ENCODE results near the gene SMYD2.
A peak's percentile ranks its signal among the peaks of the same experiment; 100 is the strongest.

SMYD2 gene

DNA sequence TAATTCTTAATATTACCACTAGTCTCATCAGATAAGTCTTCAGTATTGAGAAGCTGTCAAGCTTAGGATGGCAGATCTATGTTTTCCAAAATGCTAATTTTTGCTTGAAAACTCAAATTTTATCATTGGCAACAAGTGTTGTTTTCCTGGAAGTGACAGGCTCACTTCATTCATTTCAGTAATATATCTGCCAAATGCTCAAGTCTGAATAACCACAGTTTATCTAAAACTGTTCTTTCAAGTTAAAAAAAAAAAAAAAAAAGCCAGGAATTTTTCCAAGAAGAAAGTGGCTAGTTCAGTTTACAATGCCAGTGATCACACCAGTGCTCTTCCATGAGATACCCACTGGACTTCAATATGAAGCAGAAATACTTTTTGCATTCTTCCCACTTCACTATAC, 20.6 kb downstream of the SMYD2 start:
- no peak for DNase-seq (ENCODE audit: low read depth in 2 of 2)

DNA sequence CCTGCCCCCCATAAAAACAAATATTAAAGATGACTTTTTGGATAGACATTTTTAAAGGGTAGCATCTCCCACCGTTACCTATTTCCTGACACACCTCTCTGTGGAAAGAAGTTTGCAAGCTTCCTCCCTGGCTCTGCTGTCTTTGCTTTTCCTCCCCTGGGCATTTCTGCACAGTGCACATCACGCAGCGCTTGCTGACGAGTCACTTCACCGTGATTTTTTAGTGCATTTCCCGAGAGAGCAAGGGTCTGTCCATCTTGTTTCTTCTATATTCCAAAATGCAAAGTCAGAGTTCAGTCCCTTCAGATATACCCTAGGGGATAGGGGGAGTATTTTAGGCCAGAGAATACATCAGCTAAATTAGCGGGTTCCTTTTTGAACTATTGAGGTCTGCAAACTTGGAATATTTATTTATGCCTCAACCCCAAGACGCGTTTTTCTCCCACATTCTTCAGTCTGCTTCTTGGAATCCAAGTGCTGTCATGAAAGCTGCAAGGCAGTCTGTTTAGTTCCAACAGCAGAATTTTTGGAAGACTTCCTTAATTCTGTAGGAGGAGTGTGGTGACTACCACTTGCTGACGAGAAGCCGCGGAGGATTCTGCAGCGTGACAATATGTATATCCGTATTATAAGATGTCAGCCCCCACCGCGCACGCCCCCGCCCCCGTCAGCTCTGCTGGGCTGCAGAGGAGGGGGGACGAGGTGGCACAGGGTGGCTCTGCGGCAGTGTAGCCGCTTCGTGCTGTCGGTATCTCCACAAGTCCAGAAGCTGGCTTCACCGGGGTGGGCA, 22.4 kb downstream of the SMYD2 start:
- DNase-seq (ENCODE audit: low read depth in 2 of 2), result no peak

DNA sequence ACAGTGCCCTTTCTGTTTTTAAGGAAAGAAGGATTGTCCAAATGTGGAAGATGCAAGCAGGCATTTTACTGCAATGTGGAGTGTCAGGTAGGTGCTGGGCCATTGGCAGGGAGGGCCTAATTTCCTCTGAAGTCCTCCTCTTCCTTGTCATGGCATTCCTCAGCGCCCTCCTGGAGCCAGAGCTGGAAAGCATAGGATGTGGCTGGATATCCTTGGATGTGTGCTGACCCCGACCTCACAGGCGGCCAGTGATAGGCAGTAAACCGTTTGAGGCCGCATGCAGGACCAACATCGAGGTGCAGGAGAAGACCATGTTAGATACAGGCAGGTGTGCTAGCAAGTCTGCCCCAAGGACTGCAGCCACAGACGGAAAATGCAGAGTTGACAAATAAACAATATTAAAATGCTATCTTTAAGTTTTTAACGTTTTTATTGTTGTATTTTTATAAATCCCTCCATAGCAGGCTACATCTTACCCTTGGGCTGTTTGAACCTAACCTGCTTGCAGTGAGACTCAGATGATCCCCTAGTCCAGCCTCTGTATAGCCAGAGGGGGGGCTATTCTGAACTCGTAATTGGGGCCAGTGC, 24.3 kb downstream of the SMYD2 start:
- DNase-seq (ENCODE audit: low read depth in 2 of 2), result no peak

DNA sequence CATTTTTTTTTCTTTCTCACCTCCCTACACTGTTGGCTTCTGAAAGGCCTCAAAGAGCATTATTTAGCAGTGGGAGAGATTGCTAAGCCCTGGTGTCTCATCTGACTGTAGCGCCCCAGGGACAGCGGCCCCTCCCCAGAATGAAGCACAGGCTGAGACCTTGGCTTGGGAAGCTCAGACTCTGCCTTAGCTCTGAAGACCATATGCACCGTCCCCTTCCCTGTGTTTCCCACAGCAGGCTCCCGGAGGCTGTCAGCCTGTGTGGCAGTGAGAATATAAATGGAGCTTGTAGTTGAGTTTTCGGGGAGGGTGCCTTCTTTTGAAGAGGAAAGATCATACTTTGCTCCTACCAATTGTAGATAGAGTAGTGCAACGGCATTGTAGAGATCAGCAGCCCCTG, 25.3 kb downstream of the SMYD2 start:
- no peak for DNase-seq (ENCODE audit: low read depth in 2 of 2)

DNA sequence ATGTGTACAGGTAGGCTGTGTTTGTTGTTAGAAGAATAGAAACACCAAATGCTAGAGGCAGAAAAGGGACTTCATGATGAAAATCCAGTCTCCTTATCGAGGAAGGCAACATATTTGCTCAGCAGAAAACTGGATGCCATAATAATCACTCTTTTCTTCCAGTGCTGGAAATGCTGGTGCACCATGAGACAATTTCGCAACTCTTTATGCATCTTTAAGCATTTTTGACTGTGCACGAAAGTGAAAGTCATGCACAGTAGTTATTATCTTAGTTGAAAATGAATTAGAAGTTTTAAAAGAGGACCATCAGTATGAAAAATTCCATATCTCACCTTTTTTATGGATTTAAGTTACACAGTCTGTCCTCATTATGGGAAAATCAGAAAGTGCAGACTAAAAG, 29.1 kb downstream of the SMYD2 start:
- DNase-seq (ENCODE audit: low read depth in 2 of 2), result no peak

DNA sequence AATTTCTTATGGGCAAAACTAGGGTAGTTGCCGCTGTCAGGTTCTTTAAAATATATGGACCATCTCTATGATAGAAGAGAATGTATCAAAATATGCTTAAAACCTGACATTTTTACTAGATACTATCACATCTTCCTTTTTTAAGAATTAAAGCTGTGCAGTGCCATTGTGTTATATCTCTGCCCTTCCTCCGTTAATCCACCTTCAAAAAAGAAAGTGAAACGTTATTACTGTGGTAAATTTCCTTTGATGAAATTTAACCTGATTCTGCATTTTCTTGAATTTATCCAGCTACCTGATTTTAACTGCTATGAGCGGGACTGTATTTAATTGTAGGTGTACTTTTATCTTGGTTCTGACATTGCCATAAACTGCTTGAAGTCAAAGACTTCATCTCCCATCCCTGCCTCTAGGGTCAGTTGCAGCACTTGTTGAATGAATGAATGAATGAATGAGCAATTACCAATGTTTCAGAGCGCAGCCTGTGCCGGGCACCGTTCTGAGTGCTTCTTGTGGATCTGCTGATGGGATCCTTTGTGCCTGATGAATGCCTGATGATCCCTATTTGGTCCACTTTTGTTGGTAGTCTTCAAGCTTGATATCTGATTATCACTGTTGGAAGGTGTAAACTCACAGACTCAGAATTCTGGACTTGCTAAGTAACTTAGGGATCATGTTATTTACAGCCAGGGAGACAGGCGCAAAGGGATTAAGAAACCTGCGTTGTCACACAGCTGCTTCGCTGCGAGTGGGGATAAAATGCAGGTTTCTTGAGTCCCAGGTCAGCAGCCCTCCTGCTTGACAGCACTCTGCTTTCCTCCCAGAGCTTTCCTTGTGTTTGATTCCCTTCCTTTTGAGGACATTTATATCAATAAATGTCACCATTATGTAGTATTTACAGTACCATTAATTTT, 30.1 kb downstream of the SMYD2 start:
- DNase-seq (ENCODE audit: low read depth in 2 of 2), result no peak

DNA sequence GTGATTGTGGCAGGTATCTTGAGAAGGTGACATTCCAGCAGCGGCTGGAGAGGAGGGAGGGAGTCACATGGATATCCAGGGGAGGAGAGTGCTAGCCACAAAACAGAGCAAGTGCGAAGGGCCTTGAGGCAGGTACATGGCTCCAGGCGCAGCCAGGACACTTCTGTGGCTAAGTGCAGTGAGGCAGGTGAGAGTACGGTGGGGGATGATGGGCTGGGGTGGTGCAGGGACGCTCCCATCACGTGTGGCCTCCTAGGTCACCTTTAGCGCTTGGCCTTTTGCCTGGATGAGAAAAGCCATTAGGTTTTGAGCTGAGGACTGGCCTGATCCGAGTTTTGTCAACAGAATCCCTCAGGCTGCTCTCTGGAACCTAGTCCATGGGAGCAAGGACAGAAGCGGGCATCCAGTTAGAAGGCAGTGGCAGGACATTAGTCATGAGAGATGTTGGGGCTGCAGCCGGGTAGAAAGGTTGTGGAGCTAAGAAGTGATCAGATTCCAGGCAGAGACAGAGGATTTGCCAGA, 31.6 kb downstream of the SMYD2 start:
- no peak for DNase-seq (ENCODE audit: low read depth in 2 of 2)

DNA sequence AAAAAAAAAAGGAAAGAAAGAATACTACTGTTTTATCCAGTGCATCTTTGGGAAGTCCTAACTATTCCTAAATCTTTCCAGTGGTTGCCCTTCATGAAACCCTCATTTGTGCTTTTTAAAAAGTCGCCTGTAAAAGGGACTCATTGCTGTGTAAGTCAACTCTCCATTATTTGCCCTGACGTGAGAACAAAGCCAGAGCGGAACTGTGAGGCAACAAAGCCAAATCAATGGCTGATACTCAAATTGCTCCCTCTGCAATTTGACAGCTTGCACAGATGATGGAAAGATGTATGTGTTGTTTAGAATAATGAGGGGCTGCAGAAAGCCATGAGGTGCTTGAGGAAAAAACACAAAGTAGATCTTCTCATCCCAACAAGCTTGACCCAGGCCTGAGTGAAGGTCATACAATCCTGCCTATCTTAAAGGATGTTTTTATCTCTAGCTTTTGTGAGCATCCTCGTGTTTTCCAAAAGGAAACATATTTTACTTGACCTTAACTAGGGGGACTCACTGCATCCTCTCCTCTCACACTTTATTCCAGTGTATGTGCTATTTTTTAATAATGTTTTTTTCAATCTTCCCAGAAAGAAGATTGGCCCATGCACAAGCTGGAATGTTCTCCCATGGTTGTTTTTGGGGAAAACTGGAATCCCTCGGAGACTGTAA, 33.4 kb downstream of the SMYD2 start:
- DNase-seq (ENCODE audit: low read depth in 2 of 2), result no peak

DNA sequence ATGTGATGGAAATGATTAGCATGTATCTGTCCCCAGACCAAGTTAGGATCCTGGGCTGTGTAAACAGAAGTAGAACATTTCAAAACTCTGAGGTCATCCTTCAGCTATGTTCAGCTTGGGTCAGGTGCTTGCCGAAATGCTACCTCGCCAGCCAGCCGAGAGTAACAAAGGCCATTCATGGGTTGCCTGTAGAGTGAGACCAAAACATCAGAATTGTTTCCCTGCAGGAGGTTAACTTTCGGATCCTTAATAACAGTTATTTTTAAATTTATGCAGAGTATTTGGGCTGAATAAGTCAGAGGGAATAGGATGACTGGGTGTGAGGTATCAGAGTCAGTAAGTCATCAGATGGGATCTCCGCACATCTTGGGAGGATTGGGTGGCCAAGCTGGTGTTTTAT, 35.6 kb downstream of the SMYD2 start:
- DNase-seq (ENCODE audit: low read depth in 2 of 2), result no peak

DNA sequence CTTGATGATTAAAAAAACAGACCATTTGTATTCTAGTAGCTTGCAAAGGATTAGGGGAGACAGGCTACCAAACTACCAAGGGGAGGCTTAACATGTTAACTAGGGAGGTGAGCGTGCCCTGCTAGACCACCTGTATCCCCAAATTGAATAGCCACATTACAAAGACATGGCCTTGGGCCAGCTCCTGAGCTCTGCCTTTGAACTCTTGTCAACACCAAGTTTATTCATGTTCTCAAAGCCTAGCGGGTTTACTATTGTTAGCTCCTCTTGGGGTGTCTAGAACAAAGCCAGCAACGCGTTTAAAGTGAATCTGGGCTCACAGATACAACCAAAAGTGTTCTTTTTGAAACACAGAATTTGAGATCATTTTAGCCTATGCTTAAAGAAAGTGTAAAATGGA, 36.3 kb downstream of the SMYD2 start:
- DNase-seq (ENCODE audit: low read depth in 2 of 2), result no peak

DNA sequence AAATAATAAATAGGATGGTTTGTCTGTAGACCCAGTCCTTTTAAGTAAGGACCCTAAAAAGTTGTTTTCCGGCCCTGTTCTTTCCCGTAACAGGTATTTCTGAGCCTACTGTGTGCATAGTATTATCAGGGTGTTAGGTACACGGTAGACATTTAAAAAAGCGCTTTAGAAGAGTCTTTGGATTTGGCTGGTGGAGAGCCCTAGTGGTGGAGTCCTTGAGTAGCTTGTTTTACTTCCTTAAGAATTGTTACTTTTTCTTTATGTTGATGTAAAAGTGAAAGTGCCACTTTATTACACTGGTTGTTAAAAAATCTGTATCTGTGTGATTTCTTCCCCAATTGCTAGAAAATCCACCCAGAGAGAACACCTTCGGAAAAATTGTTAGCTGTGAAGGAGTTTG, 36.8 kb downstream of the SMYD2 start:
- no peak for DNase-seq (ENCODE audit: low read depth in 2 of 2)

DNA sequence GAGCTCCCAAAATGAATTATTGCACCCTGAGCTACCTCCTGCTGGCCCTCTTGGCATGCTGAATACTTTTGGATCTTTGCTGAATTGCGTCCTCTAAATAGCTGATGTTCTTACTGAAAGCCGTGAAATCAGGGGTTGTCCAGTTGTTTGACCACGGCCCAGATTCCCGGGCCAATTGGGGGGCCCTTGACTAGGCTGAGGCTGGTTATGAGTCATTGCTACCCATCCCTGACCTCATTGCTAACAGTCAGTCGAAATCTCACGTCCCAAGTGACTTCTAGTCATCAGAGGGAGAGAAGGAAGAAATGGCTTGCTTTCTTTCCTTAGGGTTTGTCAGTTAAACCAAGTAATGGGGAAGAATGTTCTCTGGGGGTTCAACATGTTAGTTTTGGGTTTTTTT, 37.4 kb downstream of the SMYD2 start:
- DNase-seq (ENCODE audit: low read depth in 2 of 2), result no peak

DNA sequence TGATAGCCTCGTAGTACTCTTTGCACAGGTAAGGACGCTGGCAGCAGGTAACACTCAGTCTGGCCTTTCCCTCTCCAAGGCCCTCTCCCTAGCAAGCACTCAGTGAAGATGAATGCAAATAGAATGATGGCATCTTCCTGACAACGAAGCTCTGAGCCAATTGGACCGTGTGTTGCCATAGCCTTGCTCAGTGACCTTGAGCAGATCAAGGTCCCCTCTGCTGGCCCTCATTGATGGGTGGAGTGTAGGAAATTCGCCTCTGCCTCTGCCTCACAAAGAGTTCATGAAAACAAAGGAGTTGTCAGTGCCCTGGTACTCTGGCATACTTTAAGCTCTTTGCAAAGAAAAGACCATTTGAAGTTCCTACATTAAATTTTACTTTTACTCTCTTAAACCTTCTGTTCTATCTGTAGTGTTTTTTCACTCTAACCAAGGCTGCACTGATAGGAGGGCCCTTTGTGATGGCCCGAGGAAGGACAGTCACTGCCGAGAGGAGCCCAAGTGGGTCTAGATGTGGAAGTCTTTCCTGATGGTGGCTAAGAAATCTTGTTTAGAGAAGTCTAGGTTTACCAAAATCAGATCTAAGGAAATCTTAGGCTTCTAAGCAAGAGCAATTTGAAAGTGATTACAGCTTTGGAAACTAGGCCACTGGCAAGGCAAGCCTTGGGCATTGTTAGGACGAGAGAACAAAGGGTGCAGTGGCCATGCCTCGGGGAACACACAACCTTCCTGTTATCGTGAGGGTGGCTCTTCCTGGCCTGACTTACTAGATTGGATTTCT, 38.2 kb downstream of the SMYD2 start:
- no peak for DNase-seq (ENCODE audit: low read depth in 2 of 2)

DNA sequence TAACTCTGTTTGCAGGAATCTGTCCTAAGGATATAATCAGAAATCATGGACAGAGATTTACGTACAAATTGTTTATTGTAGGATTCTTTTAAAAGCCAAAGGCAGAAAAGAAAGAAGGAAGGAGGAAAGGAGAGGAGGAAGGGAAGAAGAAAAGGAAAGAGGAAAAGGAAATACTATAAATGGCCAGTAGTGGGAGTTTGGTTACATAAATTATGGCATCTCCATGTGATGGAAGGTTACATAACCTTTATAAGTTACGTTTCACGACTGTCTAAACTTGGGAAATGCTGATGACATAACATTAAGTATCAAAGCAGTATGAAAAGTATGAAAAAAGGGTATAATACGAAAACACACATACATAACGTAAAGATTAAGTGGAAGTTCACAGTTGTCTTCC, 39.0 kb downstream of the SMYD2 start:
- DNase-seq (ENCODE audit: low read depth in 2 of 2), result no peak

DNA sequence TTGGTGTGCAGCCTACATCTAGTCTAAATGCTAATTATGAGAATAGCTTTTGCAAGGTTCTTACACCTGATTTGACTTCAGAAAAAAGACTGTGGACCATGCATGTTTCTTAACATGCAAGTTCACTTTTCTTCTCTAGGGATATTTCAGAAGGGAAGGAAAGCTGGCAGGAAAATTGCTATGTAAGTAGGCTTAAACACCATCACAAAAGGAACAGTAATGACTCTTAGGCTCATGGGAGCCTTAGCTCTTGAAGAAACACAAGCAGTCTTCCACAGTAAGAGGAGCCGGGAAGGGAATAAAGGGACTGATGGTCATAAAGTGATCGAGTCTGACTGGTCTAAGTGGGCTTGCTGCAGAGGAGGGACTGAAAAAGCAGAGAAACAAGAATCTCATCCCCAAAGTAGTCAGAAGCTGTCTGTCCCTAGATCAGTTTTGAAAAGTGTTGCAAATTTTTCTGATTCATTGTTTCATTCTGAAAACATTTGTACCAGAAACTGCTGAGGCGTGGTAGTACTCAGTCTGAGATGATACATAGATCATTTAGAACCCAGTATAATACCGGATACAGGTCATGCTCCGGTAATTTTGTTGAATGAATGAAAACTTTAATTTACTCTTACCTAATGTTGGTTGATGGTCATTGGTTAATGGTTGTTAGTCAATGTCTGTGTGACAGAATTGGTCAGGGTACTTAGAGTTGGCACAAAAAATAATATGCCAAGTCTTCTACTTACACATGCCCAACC, 40.9 kb downstream of the SMYD2 start:
- no peak for DNase-seq (ENCODE audit: low read depth in 2 of 2)

DNA sequence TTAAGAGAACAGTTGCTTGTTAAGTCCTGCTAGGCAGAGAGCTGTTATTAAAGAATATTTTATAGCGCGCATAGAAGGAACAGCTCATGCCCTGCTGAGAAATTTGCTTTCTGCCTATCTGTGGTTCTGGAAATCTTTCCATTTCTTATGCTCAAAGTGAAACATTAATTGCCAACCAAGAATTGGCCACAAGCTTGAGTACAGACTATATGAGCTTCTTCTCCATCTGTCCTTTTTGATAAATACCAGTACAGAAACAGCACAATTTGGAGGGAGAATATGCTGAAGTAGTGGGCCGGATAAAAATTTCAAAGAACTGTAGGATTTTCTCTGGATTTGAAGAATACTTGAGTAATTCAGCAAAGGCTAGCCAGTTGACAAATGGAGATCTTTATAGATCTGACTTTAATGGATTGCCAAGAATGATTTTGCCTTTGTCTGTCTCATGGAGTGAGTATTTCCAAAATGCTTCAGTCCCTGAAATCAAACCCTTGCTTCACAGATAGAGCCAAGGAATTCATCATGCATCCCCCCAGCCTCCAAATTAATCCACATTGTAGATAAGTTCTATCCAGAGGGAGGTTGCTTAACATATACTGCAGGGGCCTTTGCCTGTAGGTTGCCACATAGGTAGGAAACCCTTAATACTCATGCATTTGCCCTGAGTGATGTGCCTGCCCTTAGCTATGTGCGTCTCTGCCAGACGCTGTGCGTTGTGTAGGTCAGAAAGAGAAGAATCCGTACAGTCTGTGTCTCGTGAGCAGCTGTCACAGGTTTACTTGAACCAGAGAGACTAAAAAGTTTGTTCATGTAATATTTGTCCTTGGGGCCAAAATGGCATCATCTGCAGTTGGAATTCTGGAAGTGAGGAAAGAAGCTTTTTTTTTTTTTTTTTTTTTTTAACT, 44.2 kb downstream of the SMYD2 start:
- no peak for DNase-seq (ENCODE audit: low read depth in 2 of 2)

DNA sequence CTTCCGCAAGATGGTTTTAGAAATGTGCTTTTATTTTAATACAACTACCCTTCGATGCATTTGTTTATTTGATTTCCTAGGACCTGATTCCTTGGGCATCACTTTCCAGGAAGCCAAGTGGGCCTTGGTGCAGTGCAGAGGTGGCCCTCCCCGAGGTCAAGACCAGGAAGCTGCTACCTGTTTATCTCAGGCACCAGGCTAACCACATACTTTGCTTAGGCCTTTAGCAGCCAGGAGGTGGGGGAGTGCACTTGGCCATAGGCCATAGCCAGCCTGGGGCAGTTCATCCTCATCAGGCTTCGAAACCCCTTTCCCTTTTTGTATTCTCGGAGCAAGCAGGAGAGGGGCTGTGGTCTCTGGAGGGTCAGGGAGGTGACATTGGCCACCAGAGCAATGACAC, 45.4 kb downstream of the SMYD2 start:
- no peak for DNase-seq (ENCODE audit: low read depth in 2 of 2)

DNA sequence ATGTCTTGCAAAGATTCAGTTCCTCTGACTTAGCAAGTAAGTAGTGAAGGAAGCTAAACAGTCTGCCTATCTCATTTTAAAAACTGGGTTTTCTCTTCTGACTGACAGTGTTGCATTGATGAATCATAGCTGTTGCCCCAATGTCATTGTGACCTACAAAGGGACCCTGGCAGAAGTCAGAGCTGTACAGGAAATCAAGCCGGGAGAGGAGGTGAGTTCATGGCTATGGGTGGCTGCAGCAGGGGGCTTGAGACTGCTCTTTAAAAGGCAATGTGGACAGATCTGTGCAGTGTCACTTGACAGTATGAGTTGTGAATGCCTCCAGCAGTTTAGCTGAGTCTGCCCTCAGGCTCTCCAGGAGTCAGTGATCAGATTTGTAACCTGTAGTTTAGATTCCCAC, 46.6 kb downstream of the SMYD2 start:
- no peak for DNase-seq (ENCODE audit: low read depth in 2 of 2)

DNA sequence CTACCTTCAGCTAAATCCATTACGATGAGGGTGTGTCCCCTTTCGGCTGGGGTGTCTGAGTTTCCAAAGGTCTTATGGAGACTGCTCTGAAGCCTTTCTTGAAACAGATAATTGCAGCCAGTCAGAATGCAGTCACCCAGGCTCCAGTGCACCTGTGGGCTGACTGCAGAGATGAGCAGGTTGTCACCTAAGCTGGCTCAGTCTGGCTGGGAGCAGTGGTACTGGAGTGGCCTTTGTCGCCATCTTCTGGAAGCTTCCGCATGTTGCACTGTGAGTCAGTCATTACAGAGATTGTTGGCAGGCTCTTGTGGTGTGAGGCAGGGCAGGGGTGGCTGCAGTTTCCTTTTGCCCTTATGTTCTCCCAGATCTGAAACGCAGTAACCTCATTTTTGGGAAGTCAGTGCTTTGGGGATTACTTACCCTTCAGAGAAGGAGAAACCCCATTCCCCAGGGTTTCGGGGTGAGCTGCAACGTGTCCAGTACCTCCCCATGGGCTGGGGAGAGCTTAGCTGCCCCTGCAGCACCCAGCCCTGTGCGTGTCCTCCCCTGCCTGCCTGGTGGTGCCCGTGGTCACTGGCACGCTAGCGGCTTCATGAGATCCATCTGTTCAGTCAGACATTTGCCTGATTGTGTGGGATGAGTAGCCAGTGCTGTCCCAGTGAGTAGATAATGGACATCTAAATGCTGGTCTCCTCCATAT, 48.0 kb downstream of the SMYD2 start:
- DNase-seq (ENCODE audit: low read depth in 2 of 2), result peak; percentile 62 to 65
